K562 (cell line): ENCODE data around the gene LIMS1. TPM values are rescaled to one million over a fixed set of nuclear protein-coding genes. Genes with fewer than 3 reads are reported as not detected.
A peak's percentile ranks its signal among the peaks of the same experiment; 100 is the strongest.

Experiments
- ATAC-seq: fragments of 200-7000 bp; cut with Tn5 transposase; 3 replicates; pipeline ENCODE4 v1.9.1; 2020; ENCODE audit warnings: moderate library complexity
- BruUV-seq: library from RNA; stranded (reverse); fragments of 400-500 nt; replicated peaks from 2 replicates; lab custom pipeline; 2021; lab: Mats Ljungman, UMichigan
- CTCF ChIA-PET: fragments of 300-600 bp; formaldehyde crosslinking; extraction: SDS; loops from one replicate; lab custom pipeline; 2021; ENCODE audit warnings: low intra/inter-chr PET ratio; lab: Yijun Ruan, JAX
- POLR2A ChIA-PET: fragments of 300-600, 350-650 bp; sonication (Branson Sonifier 250); formaldehyde crosslinking; extraction: SDS; loops from one replicate; lab custom pipeline; 2021; ENCODE audit warnings: antibody characterized with exemption, inconsistent platforms; lab: Yijun Ruan, JAX
- DNase-seq, 4 experiments: peaks; one replicate each; pipeline versions ENCODE4 v3.0.0 to v3.0.0-alpha.2; 2011 to 2018; ENCODE audit warnings: low spot score in 3 of 4, mixed read lengths in 3 of 4; ENCODE audit errors: extremely low read depth in 1 of 4
- FAIRE-seq: peaks from 2 replicates; lab custom pipeline; 2011; peaks lifted over from hg19 to GRCh38; lab: Jason Lieb, UNC
- H2AFZ ChIP-seq: 2 replicates; pipeline ENCODE4 v1.6.0; 2011; ENCODE audit warnings: low read depth, low read length, control low read depth, inconsistent platforms
- H3K27ac ChIP-seq: fragments of 200-600 bp; 3 replicates; pipeline ENCODE4 v1.8.0; 2011; ENCODE audit warnings: low read depth, mild to moderate bottlenecking, control low read depth, inconsistent platforms, low read length, moderate library complexity, mixed read lengths; ENCODE audit errors: extremely low read depth
- H3K27me3 ChIP-seq, 2 experiments: fragments of 300-600 bp in 1 of 2; 2 replicates in 1 of 2; 3 replicates in 1 of 2; pipeline versions ENCODE4 v1.6.0 to v1.8.0; 2011; ENCODE audit warnings: inconsistent platforms in 2 of 2, low read length in 2 of 2, mild to moderate bottlenecking in 1 of 2, mixed read lengths in 1 of 2, moderate library complexity in 1 of 2; ENCODE audit not compliant: control insufficient read depth in 2 of 2, insufficient read depth in 2 of 2
- H3K36me3 ChIP-seq: fragments of 300-600 bp; 3 replicates; pipeline ENCODE4 v1.8.0; 2011; ENCODE audit warnings: mild to moderate bottlenecking, low read length, inconsistent platforms; ENCODE audit not compliant: control insufficient read depth, insufficient read depth
- H3K4me1 ChIP-seq, 2 experiments: fragments of 200-600 bp in 1 of 2; replicated peaks in 1 of 2; 2 replicates in 1 of 2; 3 replicates in 1 of 2; pipeline versions ENCODE4 v1.5.1 to v1.8.0; 2011; ENCODE audit warnings: inconsistent platforms in 2 of 2, low read length in 2 of 2, mild to moderate bottlenecking in 1 of 2, mixed read lengths in 1 of 2, moderate library complexity in 1 of 2; ENCODE audit not compliant: control insufficient read depth in 2 of 2, insufficient read depth in 2 of 2
- H3K4me2 ChIP-seq: 2 replicates; pipeline ENCODE4 v1.6.1; 2011; ENCODE audit warnings: low read length, control low read depth, inconsistent platforms, mixed read lengths; ENCODE audit not compliant: insufficient read depth
- H3K4me3 ChIP-seq: fragments of 200-600 bp; sonication (generic), shearing (Covaris generic); 2 replicates; pipeline ENCODE4 v1.5.1; 2016; ENCODE audit warnings: control low read depth, inconsistent platforms
- H3K79me2 ChIP-seq: fragments of 200-600 bp; 3 replicates; pipeline ENCODE4 v1.8.0; 2011; ENCODE audit warnings: low read length, inconsistent platforms; ENCODE audit not compliant: control insufficient read depth, insufficient read depth
- H3K9ac ChIP-seq, 2 experiments: 2 replicates each; pipeline versions ENCODE4 v1.6.0 to v1.6.1; 2011; ENCODE audit warnings: low read depth in 2 of 2, low read length in 2 of 2, control low read depth in 1 of 2, inconsistent platforms in 1 of 2, mild to moderate bottlenecking in 1 of 2, mixed read lengths in 1 of 2; ENCODE audit not compliant: insufficient read depth in 1 of 2
- H3K9me1 ChIP-seq: one replicate; pipeline ENCODE4 v1.6.0; 2011; ENCODE audit warnings: inconsistent platforms, mild to moderate bottlenecking, low read length, moderate library complexity; ENCODE audit not compliant: control insufficient read depth, insufficient read depth
- H3K9me3 ChIP-seq: replicated peaks from 2 replicates; pipeline ENCODE4 v1.5.1; 2011; ENCODE audit warnings: low read depth, low read length, inconsistent platforms; ENCODE audit not compliant: control insufficient read depth, insufficient read depth
- H4K20me1 ChIP-seq: replicated peaks from 2 replicates; pipeline ENCODE4 v1.6.1; 2011; ENCODE audit warnings: low read length, inconsistent platforms, mixed read lengths; ENCODE audit not compliant: control insufficient read depth, insufficient read depth
- MCM3 ChIP-seq: fragments of 450-650 bp; IDR thresholded peaks from 2 replicates; pipeline ENCODE4 v1.6.1; 2016
- RBM39 ChIP-seq: fragments of 200-400 bp; formaldehyde crosslinking; optimal IDR thresholded peaks from 2 replicates; pipeline ENCODE3; 2018; ENCODE audit warnings: low read depth, low read length
- RHOXF2B ChIP-seq: fragments of 250-450 bp; sonication (Bioruptor Pico); conservative IDR thresholded peaks from 2 replicates; pipeline ENCODE4 v1.5.1; 2021
- STAT5B ChIP-seq: fragments of 250-450 bp; sonication (Bioruptor Pico); IDR thresholded peaks from 2 replicates; pipeline ENCODE4 v1.8.0; 2021; ENCODE audit warnings: mild to moderate bottlenecking, inconsistent platforms
- ZNF197 ChIP-seq: fragments of 200-800 bp; sonication (Bioruptor generic); IDR thresholded peaks from 2 replicates; pipeline ENCODE4 v1.6.1; 2016; ENCODE audit warnings: low read depth, missing genetic modification characterization, missing compliant biosample characterization
- ZNF324 ChIP-seq: fragments of 250-450 bp; sonication (Bioruptor Pico); IDR thresholded peaks from 2 replicates; pipeline ENCODE4 v1.4.0; 2020; ENCODE audit warnings: mild to moderate bottlenecking
- WGBS: fragments of 100-300 bp; shearing (Covaris generic); methylation state at CpG from one replicate; pipeline ENCODE4 v1.1.6; 2016; ENCODE audit warnings: low coverage, mixed read lengths; ENCODE audit not compliant: insufficient coverage; ENCODE audit errors: missing lambda C conversion rate; 5-methylcytosine and 5-hydroxymethylcytosine counted together
- in situ Hi-C: fragments of 300-500 bp; cut with MboI; formaldehyde crosslinking; loops from 4 replicates; pipeline ENCODE4 v1.15.0; 2018; ENCODE audit warnings: inconsistent platforms, mixed read lengths
- intact Hi-C: fragments of 100-400 bp; cut with micrococcal nuclease; formaldehyde crosslinking; loops from 2 replicates; pipeline ENCODE4 v1.14.2; 2022
- polyA plus RNA-seq, 8 experiments: library from polyadenylated mRNA; depleted of rRNA in 4 of 8; stranded (reverse) in 5 of 8; unstranded in 3 of 8; fragments of >200 nt; fragmentation: Nextera tagmentation in 2 of 8; fragmentation: Illumina TruSeq in 1 of 8; extraction: Ambion mirVana in 2 of 8; extraction: Trizol in 1 of 8; gene quantifications; 2 replicates each; pipeline versions ENCODE4 v1.2.1 to v1.2.3, GENCODE V29; 2011 to 2014; ENCODE audit warnings: inconsistent platforms in 1 of 8, missing spikeins in 1 of 8
- total RNA-seq, 7 experiments: library from RNA; depleted of rRNA in 6 of 7; stranded (reverse); fragments of >200 nt in 6 of 7; fragmentation: Illumina TruSeq in 2 of 7; extraction: Trizol in 2 of 7; gene quantifications; 2 replicates each; pipeline versions ENCODE4 v1.2.1 to v1.2.3, GENCODE V29; 2011 to 2021; ENCODE audit warnings: low replicate concordance in 1 of 7
- TF ChIP-seq, protein P1 (sequence below): fragments of 450-650 bp; conservative IDR thresholded peaks from 2 replicates; pipeline ENCODE4 v1.6.1; 2016; ENCODE audit warnings: missing genetic modification characterization, low read depth, mild to moderate bottlenecking, missing compliant biosample characterization, moderate library complexity
- TF ChIP-seq, protein P2 (sequence below): sonication (generic); formaldehyde crosslinking; IDR thresholded peaks from 2 replicates; pipeline ENCODE4 v1.8.0; 2022; ENCODE audit warnings: missing genetic modification reagents, mild to moderate bottlenecking, borderline replicate concordance

LIMS1 gene
- total and polyA plus RNA-seq, 9 of the 15 experiments (the other 6 are each of a cell fraction or from before 2014, with no cell fraction given), result 52.8 to 134 (median 81.0) TPM

DNA sequence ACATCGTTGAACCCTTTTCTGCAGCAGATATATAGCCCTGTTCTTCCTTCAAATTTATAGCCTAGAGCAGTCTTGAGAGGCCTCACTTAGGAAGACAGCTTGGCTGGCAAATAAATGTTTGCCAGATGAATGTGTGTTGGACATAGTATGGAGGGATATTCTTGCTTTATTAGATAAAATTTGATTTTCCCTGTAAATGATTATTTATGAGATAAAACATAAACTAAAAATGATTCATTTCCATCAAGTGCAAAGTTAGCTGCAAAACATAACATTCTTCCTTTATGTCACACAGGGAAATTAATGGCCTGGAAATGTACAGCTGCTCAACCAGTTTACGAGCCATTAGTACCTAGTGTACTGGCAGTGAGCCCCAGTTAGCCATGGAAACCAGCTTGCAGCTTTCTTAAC, 82.5 kb downstream of the LIMS1 start:
- no peak for TF ChIP-seq RHOXF2B (CRISPR knock-in tag)
- no peak for TF ChIP-seq STAT5B
- no peak for TF ChIP-seq RBM39
- TF ChIP-seq, protein P1, sequence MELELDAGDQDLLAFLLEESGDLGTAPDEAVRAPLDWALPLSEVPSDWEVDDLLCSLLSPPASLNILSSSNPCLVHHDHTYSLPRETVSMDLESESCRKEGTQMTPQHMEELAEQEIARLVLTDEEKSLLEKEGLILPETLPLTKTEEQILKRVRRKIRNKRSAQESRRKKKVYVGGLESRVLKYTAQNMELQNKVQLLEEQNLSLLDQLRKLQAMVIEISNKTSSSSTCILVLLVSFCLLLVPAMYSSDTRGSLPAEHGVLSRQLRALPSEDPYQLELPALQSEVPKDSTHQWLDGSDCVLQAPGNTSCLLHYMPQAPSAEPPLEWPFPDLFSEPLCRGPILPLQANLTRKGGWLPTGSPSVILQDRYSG (tag), result no peak
- TF ChIP-seq ZNF197 (CRISPR knock-in tag), result no peak
- TF ChIP-seq, protein P2, sequence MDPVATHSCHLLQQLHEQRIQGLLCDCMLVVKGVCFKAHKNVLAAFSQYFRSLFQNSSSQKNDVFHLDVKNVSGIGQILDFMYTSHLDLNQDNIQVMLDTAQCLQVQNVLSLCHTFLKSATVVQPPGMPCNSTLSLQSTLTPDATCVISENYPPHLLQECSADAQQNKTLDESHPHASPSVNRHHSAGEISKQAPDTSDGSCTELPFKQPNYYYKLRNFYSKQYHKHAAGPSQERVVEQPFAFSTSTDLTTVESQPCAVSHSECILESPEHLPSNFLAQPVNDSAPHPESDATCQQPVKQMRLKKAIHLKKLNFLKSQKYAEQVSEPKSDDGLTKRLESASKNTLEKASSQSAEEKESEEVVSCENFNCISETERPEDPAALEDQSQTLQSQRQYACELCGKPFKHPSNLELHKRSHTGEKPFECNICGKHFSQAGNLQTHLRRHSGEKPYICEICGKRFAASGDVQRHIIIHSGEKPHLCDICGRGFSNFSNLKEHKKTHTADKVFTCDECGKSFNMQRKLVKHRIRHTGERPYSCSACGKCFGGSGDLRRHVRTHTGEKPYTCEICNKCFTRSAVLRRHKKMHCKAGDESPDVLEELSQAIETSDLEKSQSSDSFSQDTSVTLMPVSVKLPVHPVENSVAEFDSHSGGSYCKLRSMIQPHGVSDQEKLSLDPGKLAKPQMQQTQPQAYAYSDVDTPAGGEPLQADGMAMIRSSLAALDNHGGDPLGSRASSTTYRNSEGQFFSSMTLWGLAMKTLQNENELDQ (CRISPR knock-in tag), result no peak
- no peak for TF ChIP-seq ZNF324 (CRISPR knock-in tag)
- TF ChIP-seq MCM3, result no peak
- no peak for DNase-seq
- no peak overlapping the region for H2AFZ ChIP-seq
- no peak overlapping the region for H3K9ac ChIP-seq
- H3K27me3 ChIP-seq, result no peaks in the 10 kb centered on the region; a peak in 1 of 5 replicates
- no peak overlapping the region for H3K4me3 ChIP-seq
- BruUV-seq, result no TSS peak
- H3K4me2 ChIP-seq, result no peak overlapping the region
- in situ Hi-C loops, result no loop called here
- peaks cover 96% of the 10 kb centered on the region for H3K79me2 ChIP-seq
- peaks cover 11% of the 10 kb centered on the region for H4K20me1 ChIP-seq
- H3K9me3 ChIP-seq, result no peaks in the 10 kb centered on the region
- ChIA-PET CTCF (no interaction called here), POLR2A (interaction anchor here (1.0 to 4.0 kb wide), 5 partner anchors 9 to 75 kb away, joined by 3 to 16 read pairs (median 5); no protein-coding TSS in a partner anchor)
- 82% methylated on average over 2 of the region's 2 CpGs for WGBS
- H3K9me1 ChIP-seq, result peaks cover 3% of the 10 kb centered on the region
- peak overlapping the region; percentile 44; the same call in 2 of the 3 replicates for H3K27ac ChIP-seq
- peaks cover 32 to 84% of the 10 kb centered on the region in 2 experiments for H3K4me1 ChIP-seq
- no peak for ATAC-seq
- FAIRE-seq, result no peak
- intact Hi-C loops, result loop anchor here (10.0 kb wide), 1 partner anchor 872 kb away; no protein-coding TSS in a partner anchor
- no peaks in the 10 kb centered on the region; the same call in 1 of the 3 replicates for H3K36me3 ChIP-seq
